Epithelial cell of esophagus (primary cell): ENCODE results near the gene CERT1.

ENCODE experiments used
- DNase-seq: peaks from one replicate; pipeline ENCODE4 v3.0.0; 2010; ENCODE audit warnings: low read depth
- H3K4me3 ChIP-seq: 2 replicates; pipeline ENCODE4 v1.5.1; 2011; ENCODE audit warnings: mild to moderate bottlenecking, low read length, control low read depth
- CTCF ChIP-seq: IDR thresholded peaks from 2 replicates; pipeline ENCODE4 v1.5.1; 2011; ENCODE audit warnings: low read depth, mild to moderate bottlenecking, low read length, control low read depth, inconsistent platforms; ENCODE audit not compliant: insufficient read depth; ENCODE audit errors: missing control alignments

The CERT1 gene

GRCh38 chr5:75551471-75551870 lies 40.0 kb upstream of the CERT1 start:
- DNase-seq: no peak
- H3K4me3 ChIP-seq: no peak overlapping the region
- TF ChIP-seq CTCF: no peak

- TF ChIP-seq CTCF: no peak
- H3K4me3 ChIP-seq: no peak overlapping the region
- no peak for DNase-seq
These were observed 39.2 kb upstream of the CERT1 start for GRCh38 chr5:75550597-75550996.

- no peak overlapping the region for H3K4me3 ChIP-seq
- no peak for TF ChIP-seq CTCF
- DNase-seq: no peak
These were observed 36.4 kb upstream of the CERT1 start for GRCh38 chr5:75547812-75548211.

- DNase-seq: no peak
- TF ChIP-seq CTCF: no peak
- no peak overlapping the region for H3K4me3 ChIP-seq
These were observed 35.4 kb upstream of the CERT1 start for GRCh38 chr5:75546830-75547229.

GRCh38 chr5:75545131-75545530 lies 33.7 kb upstream of the CERT1 start:
- no peak for DNase-seq
- TF ChIP-seq CTCF: no peak
- no peak overlapping the region for H3K4me3 ChIP-seq

- no peak for DNase-seq
- H3K4me3 ChIP-seq: no peak overlapping the region
- no peak for TF ChIP-seq CTCF
These were observed 26.8 kb upstream of the CERT1 start for GRCh38 chr5:75538211-75538610.

GRCh38 chr5:75536694-75537360 lies 25.4 kb upstream of the CERT1 start:
- DNase-seq: no peak
- TF ChIP-seq CTCF: no peak
- no peak overlapping the region for H3K4me3 ChIP-seq
